Measurements from ENCODE around the gene SNCA. TPM values are rescaled to one million over a fixed set of nuclear protein-coding genes. Genes with fewer than 3 reads are reported as not detected.

The SNCA gene
- total RNA-seq, 1 donor from 2014 or later: 0.39 TPM

GRCh38 chr4:89708903-89709421, 128.0 kb downstream of the SNCA start:
- Mint-ChIP-seq H3K27ac (no peak overlapping the region), H3K36me3 (ENCODE audit: low read depth) (no peaks in the 10 kb centered on the region), H3K27me3 (ENCODE audit: low read depth) (no peaks in the 10 kb centered on the region), H3K4me1 (ENCODE audit: low read depth) (no peaks in the 10 kb centered on the region), H3K4me3 (ENCODE audit: low read depth) (no peak overlapping the region), H3K9me3 (no peaks in the 10 kb centered on the region)
- intact Hi-C loops (cut with micrococcal nuclease): no loop called here
- no peak for DNase-seq (ENCODE audit: low spot score)

- intact Hi-C loops (cut with micrococcal nuclease): no loop called here
- H3K27ac Mint-ChIP-seq: no peak overlapping the region
- H3K9me3 Mint-ChIP-seq: no peaks in the 10 kb centered on the region
- H3K4me3 Mint-ChIP-seq (ENCODE audit: low read depth): no peak overlapping the region
- H3K27me3 Mint-ChIP-seq (ENCODE audit: low read depth): no peaks in the 10 kb centered on the region
- no peaks in the 10 kb centered on the region for H3K4me1 Mint-ChIP-seq (ENCODE audit: low read depth)
- no peaks in the 10 kb centered on the region for H3K36me3 Mint-ChIP-seq (ENCODE audit: low read depth)
- DNase-seq (ENCODE audit: low spot score): no peak
Measured at GRCh38 chr4:89707467-89707866, 129.5 kb downstream of the SNCA start.

GRCh38 chr4:89704651-89705395, 132.1 kb downstream of the SNCA start:
- H3K27me3 Mint-ChIP-seq (ENCODE audit: low read depth): no peaks in the 10 kb centered on the region
- no peak for DNase-seq (ENCODE audit: low spot score)
- intact Hi-C loops (cut with micrococcal nuclease): no loop called here
- H3K9me3 Mint-ChIP-seq: no peaks in the 10 kb centered on the region
- no peak overlapping the region for H3K27ac Mint-ChIP-seq
- H3K4me1 Mint-ChIP-seq (ENCODE audit: low read depth): no peaks in the 10 kb centered on the region
- no peak overlapping the region for H3K4me3 Mint-ChIP-seq (ENCODE audit: low read depth)
- no peaks in the 10 kb centered on the region for H3K36me3 Mint-ChIP-seq (ENCODE audit: low read depth)

GRCh38 chr4:89703829-89704590, 133.0 kb downstream of the SNCA start:
- no peak overlapping the region for H3K27ac Mint-ChIP-seq
- no peaks in the 10 kb centered on the region for H3K9me3 Mint-ChIP-seq
- no peaks in the 10 kb centered on the region for H3K4me1 Mint-ChIP-seq (ENCODE audit: low read depth)
- H3K36me3 Mint-ChIP-seq (ENCODE audit: low read depth): no peaks in the 10 kb centered on the region
- no peak for DNase-seq (ENCODE audit: low spot score)
- intact Hi-C loops (cut with micrococcal nuclease): no loop called here
- no peaks in the 10 kb centered on the region for H3K27me3 Mint-ChIP-seq (ENCODE audit: low read depth)
- H3K4me3 Mint-ChIP-seq (ENCODE audit: low read depth): no peak overlapping the region

GRCh38 chr4:89700766-89701423, 136.1 kb downstream of the SNCA start:
- H3K27me3 Mint-ChIP-seq (ENCODE audit: low read depth): no peaks in the 10 kb centered on the region

GRCh38 chr4:89685690-89686089, 151.3 kb downstream of the SNCA start:
- peaks cover 13% of the 10 kb centered on the region for H3K27me3 Mint-ChIP-seq (ENCODE audit: low read depth)
- no peak for DNase-seq (ENCODE audit: low spot score)
- no peak overlapping the region for H3K27ac Mint-ChIP-seq
- H3K36me3 Mint-ChIP-seq (ENCODE audit: low read depth): no peaks in the 10 kb centered on the region
- intact Hi-C loops (cut with micrococcal nuclease): no loop called here
- no peak overlapping the region for H3K4me3 Mint-ChIP-seq (ENCODE audit: low read depth)
- H3K9me3 Mint-ChIP-seq: no peaks in the 10 kb centered on the region
- H3K4me1 Mint-ChIP-seq (ENCODE audit: low read depth): no peaks in the 10 kb centered on the region

More at GRCh38 chr4:89700766-89701423, 136.1 kb downstream of the SNCA start:
- no peak overlapping the region for H3K27ac Mint-ChIP-seq
- no peak overlapping the region for H3K4me3 Mint-ChIP-seq (ENCODE audit: low read depth)
- no peak for DNase-seq (ENCODE audit: low spot score)
- H3K36me3 Mint-ChIP-seq (ENCODE audit: low read depth): no peaks in the 10 kb centered on the region
- intact Hi-C loops (cut with micrococcal nuclease): no loop called here
- H3K9me3 Mint-ChIP-seq: no peaks in the 10 kb centered on the region
- no peaks in the 10 kb centered on the region for H3K4me1 Mint-ChIP-seq (ENCODE audit: low read depth)

- no peaks in the 10 kb centered on the region for H3K4me1 Mint-ChIP-seq (ENCODE audit: low read depth)
- DNase-seq (ENCODE audit: low spot score): no peak
Measured at GRCh38 chr4:89685277-89685676, 151.7 kb downstream of the SNCA start.

GRCh38 chr4:89684536-89684935, 152.4 kb downstream of the SNCA start:
- intact Hi-C loops (cut with micrococcal nuclease): no loop called here
- Mint-ChIP-seq H3K27ac (no peak overlapping the region), H3K36me3 (ENCODE audit: low read depth) (no peaks in the 10 kb centered on the region), H3K9me3 (no peaks in the 10 kb centered on the region), H3K4me3 (ENCODE audit: low read depth) (no peak overlapping the region), H3K4me1 (ENCODE audit: low read depth) (no peaks in the 10 kb centered on the region), H3K27me3 (ENCODE audit: low read depth) (peaks cover 9% of the 10 kb centered on the region)
- DNase-seq (ENCODE audit: low spot score): no peak

More at GRCh38 chr4:89685277-89685676, 151.7 kb downstream of the SNCA start:
- H3K4me3 Mint-ChIP-seq (ENCODE audit: low read depth): no peak overlapping the region
- no peak overlapping the region for H3K27ac Mint-ChIP-seq
- H3K36me3 Mint-ChIP-seq (ENCODE audit: low read depth): no peaks in the 10 kb centered on the region
- no peaks in the 10 kb centered on the region for H3K9me3 Mint-ChIP-seq
- intact Hi-C loops (cut with micrococcal nuclease): no loop called here
- peaks cover 13% of the 10 kb centered on the region for H3K27me3 Mint-ChIP-seq (ENCODE audit: low read depth)

- Mint-ChIP-seq H3K4me1 (ENCODE audit: low read depth) (no peaks in the 10 kb centered on the region), H3K4me3 (ENCODE audit: low read depth) (no peak overlapping the region), H3K27me3 (ENCODE audit: low read depth) (peaks cover 5% of the 10 kb centered on the region), H3K27ac (no peak overlapping the region), H3K9me3 (no peaks in the 10 kb centered on the region), H3K36me3 (ENCODE audit: low read depth) (no peaks in the 10 kb centered on the region)
- intact Hi-C loops (cut with micrococcal nuclease): no loop called here
- DNase-seq (ENCODE audit: low spot score): no peak
Measured at GRCh38 chr4:89682808-89683207, 154.2 kb downstream of the SNCA start.

GRCh38 chr4:89681671-89682070, 155.3 kb downstream of the SNCA start:
- no peaks in the 10 kb centered on the region for H3K4me1 Mint-ChIP-seq (ENCODE audit: low read depth)
- H3K36me3 Mint-ChIP-seq (ENCODE audit: low read depth): no peaks in the 10 kb centered on the region
- DNase-seq (ENCODE audit: low spot score): no peak
- H3K9me3 Mint-ChIP-seq: peaks cover 5% of the 10 kb centered on the region
- H3K4me3 Mint-ChIP-seq (ENCODE audit: low read depth): no peak overlapping the region
- peaks cover 2% of the 10 kb centered on the region for H3K27me3 Mint-ChIP-seq (ENCODE audit: low read depth)
- intact Hi-C loops (cut with micrococcal nuclease): no loop called here
- H3K27ac Mint-ChIP-seq: no peak overlapping the region

- no peaks in the 10 kb centered on the region for H3K36me3 Mint-ChIP-seq (ENCODE audit: low read depth)
Measured at GRCh38 chr4:89681219-89681618, 155.7 kb downstream of the SNCA start.

GRCh38 chr4:89674876-89675459, 162.0 kb downstream of the SNCA start:
- no peaks in the 10 kb centered on the region for H3K36me3 Mint-ChIP-seq (ENCODE audit: low read depth)
- intact Hi-C loops (cut with micrococcal nuclease): no loop called here
- DNase-seq (ENCODE audit: low spot score): no peak
- H3K4me3 Mint-ChIP-seq (ENCODE audit: low read depth): no peak overlapping the region
- peaks cover 5% of the 10 kb centered on the region for H3K9me3 Mint-ChIP-seq
- no peaks in the 10 kb centered on the region for H3K4me1 Mint-ChIP-seq (ENCODE audit: low read depth)
- no peak overlapping the region for H3K27ac Mint-ChIP-seq
- peaks cover 17% of the 10 kb centered on the region for H3K27me3 Mint-ChIP-seq (ENCODE audit: low read depth)

More at GRCh38 chr4:89681219-89681618, 155.7 kb downstream of the SNCA start:
- DNase-seq (ENCODE audit: low spot score): no peak
- peaks cover 1% of the 10 kb centered on the region for H3K27me3 Mint-ChIP-seq (ENCODE audit: low read depth)
- no peak overlapping the region for H3K4me3 Mint-ChIP-seq (ENCODE audit: low read depth)
- intact Hi-C loops (cut with micrococcal nuclease): no loop called here
- peaks cover 5% of the 10 kb centered on the region for H3K9me3 Mint-ChIP-seq
- no peak overlapping the region for H3K27ac Mint-ChIP-seq
- H3K4me1 Mint-ChIP-seq (ENCODE audit: low read depth): no peaks in the 10 kb centered on the region

Measured in activated T-helper 2 cell treated with anti-CD3 and anti-CD28 coated beads, Interferon-gamma antibody, Interleukin-2, Interleukin-4, amounts not matched to agents 10 μg/mL and 5 μg/mL and 100 μg/mL, durations not matched to agents 14 hours and 24 hours and 36 hours (primary cell).